NCI-H460 (cell line): ENCODE data around the gene EML4. TPM values are rescaled to one million over a fixed set of nuclear protein-coding genes. Genes with fewer than 3 reads are reported as not detected.
"Not testable (repeated sequence)": the region's sequence is repeated elsewhere in the genome, so short reads cannot be mapped to it uniquely, and the experiment has no call there.

Experiments
- DNase-seq: peaks from one replicate; pipeline ENCODE4 v3.0.0-alpha.2; 2016; ENCODE audit warnings: low read depth; ENCODE audit errors: extremely low read depth
- total RNA-seq: library from RNA; depleted of rRNA; stranded (reverse); fragments of >200 nt; shearing (Covaris generic); gene quantifications from 2 replicates; pipeline ENCODE4 v1.2.3, GENCODE V29; 2014; rRNA removed

EML4 gene
- total RNA-seq, 1 experiment from 2014 or later = 36.0 TPM

- DNase-seq = no peak
Measured at GRCh38 chr2:42367835-42368234, 198.7 kb downstream of the EML4 start.

GRCh38 chr2:42368817-42369531 lies 199.8 kb downstream of the EML4 start:
- DNase-seq = no peak

DNA sequence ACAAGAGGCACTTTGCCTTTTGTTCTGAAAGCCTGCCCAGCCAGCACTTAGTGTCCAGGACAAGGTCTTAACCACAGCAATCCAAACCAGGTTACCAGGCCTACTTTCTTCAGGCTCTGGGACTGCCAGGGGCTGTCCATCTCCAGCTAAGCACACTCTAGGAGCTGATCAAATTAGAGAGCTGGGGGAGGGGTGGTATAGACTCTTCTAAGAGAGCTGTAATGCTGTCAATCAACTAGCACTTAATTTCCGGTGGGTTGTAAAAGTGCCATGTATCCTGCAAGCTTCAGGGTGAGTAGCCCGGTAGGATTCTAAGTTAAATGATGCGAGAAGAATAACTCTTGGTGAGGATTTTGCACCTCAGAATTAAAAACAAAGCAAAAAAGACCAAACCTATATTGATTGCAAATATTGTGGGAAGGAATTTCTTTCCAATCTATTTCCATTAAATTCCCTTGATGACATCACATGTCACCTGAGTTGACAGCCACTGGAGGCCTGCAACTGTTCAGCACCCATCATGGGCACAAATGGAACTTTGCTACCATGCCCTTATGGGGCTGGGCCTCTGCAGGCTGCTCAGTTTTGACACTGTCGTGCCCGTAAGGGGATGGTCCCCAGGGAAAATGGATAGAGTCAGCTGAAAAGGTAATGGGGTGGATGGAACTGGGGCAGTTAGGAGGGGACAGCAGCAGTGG lies 200.5 kb downstream of the EML4 start:
- DNase-seq = no peak

GRCh38 chr2:42371611-42372473 lies 202.7 kb downstream of the EML4 start:
- no peak for DNase-seq

GRCh38 chr2:42372474-42373200 lies 203.5 kb downstream of the EML4 start:
- no peak for DNase-seq

- no peak for DNase-seq
Measured at GRCh38 chr2:42376758-42377157, 207.6 kb downstream of the EML4 start.

GRCh38 chr2:42378415-42378814 lies 209.3 kb downstream of the EML4 start:
- no peak for DNase-seq

DNA sequence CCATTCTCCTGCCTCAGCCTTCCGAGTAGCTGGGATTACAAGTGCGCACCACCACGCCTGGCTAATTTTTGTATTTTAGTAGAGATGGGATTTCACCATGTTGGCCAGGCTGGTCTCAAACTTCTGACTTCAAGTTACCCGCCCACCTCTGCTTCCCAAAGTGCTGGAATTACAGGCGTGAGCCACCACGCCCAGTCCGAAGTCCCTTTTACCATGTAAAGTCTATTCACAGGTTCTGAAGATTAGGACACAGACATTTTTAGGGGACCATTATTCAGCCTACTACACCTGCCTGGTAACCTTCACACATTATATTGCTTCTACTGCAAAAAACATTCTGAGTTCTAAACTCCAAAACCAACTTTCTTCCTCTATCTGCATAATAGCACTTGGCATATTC lies 210.9 kb downstream of the EML4 start:
- DNase-seq = not testable (repeated sequence)

- DNase-seq = no peak
Measured at GRCh38 chr2:42382144-42382543, 213.0 kb downstream of the EML4 start.

Other genes with a start within 250 kb of the EML4 start
- gene PKDCC, start 121.3 kb upstream of the EML4 start, total RNA-seq = 1.9 and 2.1 TPM in 2 replicates
- 294 and 299 TPM in 2 replicates for gene COX7A2L, start 191.9 kb downstream of the EML4 start, total RNA-seq